Measurements from ENCODE around the gene ITGA3. TPM values are rescaled to one million over a fixed set of nuclear protein-coding genes. Genes with fewer than 3 reads are reported as not detected.

ITGA3 gene
- polyA plus RNA-seq, 2 of the 4 experiments (the other 2 are of a cell fraction), result 141 to 268 TPM

DNA sequence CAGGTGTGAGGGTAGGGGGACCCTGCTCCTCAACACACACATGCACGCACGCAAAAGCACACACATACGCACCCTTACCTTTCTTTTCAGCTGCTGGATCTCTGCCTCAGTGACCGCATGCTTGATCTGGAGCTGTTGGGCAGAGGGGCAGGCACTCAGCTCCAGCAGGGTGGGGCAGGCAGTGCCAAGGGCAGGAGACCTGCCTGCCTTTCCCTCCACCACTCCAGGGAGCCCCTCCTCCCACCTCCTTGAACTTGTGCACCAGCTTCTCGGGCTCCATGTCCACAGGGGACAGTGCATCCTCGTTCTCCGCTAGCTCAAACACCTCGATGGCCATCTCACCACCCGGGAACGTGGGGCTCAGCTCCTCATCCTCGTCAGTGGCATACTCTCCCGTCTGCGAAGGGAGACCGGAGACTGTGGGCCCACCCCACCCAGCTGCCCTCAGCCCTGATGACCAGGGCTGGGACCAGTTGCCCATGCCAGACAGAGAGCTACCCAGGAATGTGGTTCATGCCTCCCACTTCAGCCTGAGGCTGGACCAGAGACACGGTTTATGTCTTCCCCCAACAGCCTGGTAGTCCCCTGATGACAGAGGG lies 83.4 kb downstream of the ITGA3 start:
- ChIA-PET CTCF (interaction anchor here (0.8 to 60.2 kb wide), 16 partner anchors 8 to 339 kb away, joined by 3 to 1356 read pairs (median 15); partner anchors contain the start of genes COL1A1, PDK2, PPP1R9B and RSAD1), POLR2A (interaction anchor here (0.6 to 1.8 kb wide), 3 partner anchors 10 to 144 kb away, joined by 3 to 10 read pairs (median 4); no protein-coding TSS in a partner anchor)
- ATAC-seq, result no peak
- Histone ChIP-seq H3K4me2 (no peak overlapping the region), H3K4me3 (no peak overlapping the region), H3K9me3 (no peaks in the 10 kb centered on the region), H3K27ac (no peak overlapping the region), H3K4me1 (peaks cover 20% of the 10 kb centered on the region)
- 87% methylated on average over 15 of the region's 15 CpGs for WGBS (ENCODE audit: missing lambda C conversion rate)
- TF ChIP-seq, protein P1, sequence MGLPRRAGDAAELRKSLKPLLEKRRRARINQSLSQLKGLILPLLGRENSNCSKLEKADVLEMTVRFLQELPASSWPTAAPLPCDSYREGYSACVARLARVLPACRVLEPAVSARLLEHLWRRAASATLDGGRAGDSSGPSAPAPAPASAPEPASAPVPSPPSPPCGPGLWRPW (IDR thresholded peaks at IDR 0.05), result no peak
- DNase-seq (ENCODE audit: low read depth in 1 of 2, low spot score in 1 of 2), result no peak
- FAIRE-seq, result no peak

Other genes with a start within 250 kb of the ITGA3 start
- gene TAC4, start 208.0 kb upstream of the ITGA3 start, polyA plus RNA-seq (2011; rRNA removed), result not detected in 2 replicates
- gene TAC4, start 208.0 kb upstream of the ITGA3 start, polyA plus RNA-seq (2017; fragmentation: RNase III; extraction: RNeasy Plus Mini Kit Qiagen cat#74134 plus additional on column Dnase treatment), result not detected in 3 replicates
- 2.9 and 3.8 TPM in 2 replicates for gene DLX4, start 86.9 kb upstream of the ITGA3 start, polyA plus RNA-seq (2011; rRNA removed)
- 2.8 to 4.1 TPM (median 3.8 TPM) in 3 replicates for gene DLX4, start 86.9 kb upstream of the ITGA3 start, polyA plus RNA-seq (2017; fragmentation: RNase III; extraction: RNeasy Plus Mini Kit Qiagen cat#74134 plus additional on column Dnase treatment)
- 0.04 TPM in 1 of 2 replicates, not detected in the other for gene DLX3, start 60.9 kb upstream of the ITGA3 start, polyA plus RNA-seq (2011; rRNA removed)
- gene DLX3, start 60.9 kb upstream of the ITGA3 start, polyA plus RNA-seq (2017; fragmentation: RNase III; extraction: RNeasy Plus Mini Kit Qiagen cat#74134 plus additional on column Dnase treatment), result 0.04 to 0.24 TPM (median 0.17 TPM) in 3 replicates
- 28.5 and 34.4 TPM in 2 replicates for gene PDK2, start 39.2 kb downstream of the ITGA3 start, polyA plus RNA-seq (2011; rRNA removed)
- 14.1 to 19.8 TPM (median 15.2 TPM) in 3 replicates for gene PDK2, start 39.2 kb downstream of the ITGA3 start, polyA plus RNA-seq (2017; fragmentation: RNase III; extraction: RNeasy Plus Mini Kit Qiagen cat#74134 plus additional on column Dnase treatment)
- 0.12 and 0.15 TPM in 2 replicates for gene SAMD14, start 74.0 kb downstream of the ITGA3 start, polyA plus RNA-seq (2011; rRNA removed)
- gene SAMD14, start 74.0 kb downstream of the ITGA3 start, polyA plus RNA-seq (2017; fragmentation: RNase III; extraction: RNeasy Plus Mini Kit Qiagen cat#74134 plus additional on column Dnase treatment), result 0.42 to 0.75 TPM (median 0.74 TPM) in 3 replicates
- gene PPP1R9B, start 94.6 kb downstream of the ITGA3 start, polyA plus RNA-seq (2011; rRNA removed), result 16.8 and 22.0 TPM in 2 replicates
- gene PPP1R9B, start 94.6 kb downstream of the ITGA3 start, polyA plus RNA-seq (2017; fragmentation: RNase III; extraction: RNeasy Plus Mini Kit Qiagen cat#74134 plus additional on column Dnase treatment), result 32.4 to 40.6 TPM (median 35.8 TPM) in 3 replicates
- gene SGCA, start 109.9 kb downstream of the ITGA3 start, polyA plus RNA-seq (2011; rRNA removed), result 0.44 and 0.90 TPM in 2 replicates
- gene SGCA, start 109.9 kb downstream of the ITGA3 start, polyA plus RNA-seq (2017; fragmentation: RNase III; extraction: RNeasy Plus Mini Kit Qiagen cat#74134 plus additional on column Dnase treatment), result 1.5 to 3.4 TPM (median 1.9 TPM) in 3 replicates
- 4.4 and 4.6 TPM in 2 replicates for gene COL1A1, start 145.5 kb downstream of the ITGA3 start, polyA plus RNA-seq (2011; rRNA removed)
- 18.1 to 34.3 TPM (median 31.6 TPM) in 3 replicates for gene COL1A1, start 145.5 kb downstream of the ITGA3 start, polyA plus RNA-seq (2017; fragmentation: RNase III; extraction: RNeasy Plus Mini Kit Qiagen cat#74134 plus additional on column Dnase treatment)
- 10.3 and 11.9 TPM in 2 replicates for gene TMEM92, start 218.4 kb downstream of the ITGA3 start, polyA plus RNA-seq (2011; rRNA removed)
- gene TMEM92, start 218.4 kb downstream of the ITGA3 start, polyA plus RNA-seq (2017; fragmentation: RNase III; extraction: RNeasy Plus Mini Kit Qiagen cat#74134 plus additional on column Dnase treatment), result 22.7 to 27.5 TPM (median 25.1 TPM) in 3 replicates

Data from A549 (cell line).